HepG2 (cell line): ENCODE measurements around the gene ZSCAN2. TPM values are rescaled to one million over a fixed set of nuclear protein-coding genes. Genes with fewer than 3 reads are reported as not detected.

Source experiments
- ARNTL ChIP-seq: sonication (generic); formaldehyde crosslinking; IDR thresholded peaks from 2 replicates; pipeline ENCODE4 v1.4.0; 2020; ENCODE audit warnings: mild to moderate bottlenecking, missing genetic modification reagents
- CBX1 ChIP-seq: IDR thresholded peaks from one replicate; pipeline ENCODE4 v1.6.1; 2016; ENCODE audit warnings: antibody characterized with exemption, low read depth
- EP300 ChIP-seq, 3 experiments: sonication (generic) in 1 of 3; formaldehyde crosslinking in 1 of 3; IDR thresholded peaks; 2 replicates each; pipeline versions ENCODE4 v1.5.1 to v1.6.1; 2011 to 2020; ENCODE audit warnings: low read depth in 2 of 3, low read length in 2 of 3, borderline replicate concordance in 1 of 3, improper control_type of control experiment in 1 of 3, mild to moderate bottlenecking in 1 of 3, missing genetic modification reagents in 1 of 3, moderate library complexity in 1 of 3
- FLYWCH1 ChIP-seq: sonication (generic); formaldehyde crosslinking; IDR thresholded peaks from 2 replicates; pipeline ENCODE4 v1.8.1; 2023; ENCODE audit warnings: mild to moderate bottlenecking, missing genetic modification reagents
- MBNL3 ChIP-seq: fragments of 250-450 bp; sonication (Bioruptor Pico); conservative IDR thresholded peaks from 2 replicates; pipeline ENCODE4 v1.8.0; 2022; ENCODE audit warnings: mild to moderate bottlenecking, inconsistent platforms
- MIXL1 ChIP-seq: IDR thresholded peaks from 2 replicates; pipeline ENCODE4 v1.6.1; 2016
- MXI1 ChIP-seq: IDR thresholded peaks from 3 replicates; pipeline ENCODE4 v1.6.1; 2012; ENCODE audit warnings: low read depth, low read length, inconsistent platforms, borderline replicate concordance
- RAD21 ChIP-seq: fragments of 450-650 bp; formaldehyde crosslinking; IDR thresholded peaks from 2 replicates; pipeline ENCODE4 v1.5.0; 2020; ENCODE audit warnings: mild to moderate bottlenecking
- SAP130 ChIP-seq: IDR thresholded peaks from 2 replicates; pipeline ENCODE4 v1.6.1; 2016; ENCODE audit warnings: low read depth
- SMC3 ChIP-seq: IDR thresholded peaks from 2 replicates; pipeline ENCODE4 v1.6.1; 2011; ENCODE audit warnings: low read length, improper control_type of control experiment
- STAG1 ChIP-seq: sonication (generic); formaldehyde crosslinking; IDR thresholded peaks from 2 replicates; pipeline ENCODE4 v1.4.0; 2020; ENCODE audit warnings: missing genetic modification reagents
- ZEB1 ChIP-seq: IDR thresholded peaks from 2 replicates; pipeline ENCODE4 v1.6.1; 2012; ENCODE audit warnings: mild to moderate bottlenecking, low read depth, inconsistent platforms; ENCODE audit not compliant: insufficient replicate concordance
- ZFP37 ChIP-seq: sonication (generic); formaldehyde crosslinking; IDR thresholded peaks from 2 replicates; pipeline ENCODE4 v1.4.0; 2020; ENCODE audit warnings: missing genetic modification reagents, borderline replicate concordance
- ZNF441 ChIP-seq: sonication (generic); formaldehyde crosslinking; IDR thresholded peaks from 2 replicates; pipeline ENCODE4 v1.7.0; 2021; ENCODE audit warnings: missing genetic modification reagents, borderline replicate concordance
- ZNF546 ChIP-seq: sonication (generic); formaldehyde crosslinking; conservative IDR thresholded peaks from 2 replicates; pipeline ENCODE4 v1.8.1; 2023; ENCODE audit warnings: mild to moderate bottlenecking, missing genetic modification reagents
- ZNF773 ChIP-seq: sonication (generic); formaldehyde crosslinking; IDR thresholded peaks from 2 replicates; pipeline ENCODE4 v1.4.0; 2020; ENCODE audit warnings: missing genetic modification reagents, borderline replicate concordance
- polyA plus RNA-seq, 8 experiments: library from polyadenylated mRNA; depleted of rRNA in 3 of 8; stranded (reverse) in 7 of 8; unstranded in 1 of 8; fragments of >200 nt; fragmentation: Illumina TruSeq in 4 of 8; extraction: Trizol in 4 of 8; gene quantifications; 2 replicates each; pipeline versions ENCODE4 v1.2.1 to v1.2.3, GENCODE V29; 2011 to 2016; ENCODE audit warnings: low read depth in 4 of 8, missing spikeins in 1 of 8, mixed read lengths in 1 of 8; ENCODE audit not compliant: insufficient read depth in 1 of 8
- total RNA-seq, 5 experiments: library from RNA; depleted of rRNA; stranded (reverse); fragments of >200 nt; fragmentation: Illumina TruSeq; extraction: Trizol; gene quantifications; 2 replicates each; pipeline ENCODE4 v1.2.3, GENCODE V29; 2016; ENCODE audit warnings: low read depth in 1 of 5
- TF ChIP-seq, protein P1 (sequence below): sonication (generic); formaldehyde crosslinking; IDR thresholded peaks from 2 replicates; pipeline ENCODE4 v1.4.0; 2020; ENCODE audit warnings: missing genetic modification reagents, borderline replicate concordance
- TF ChIP-seq, protein P2 (sequence below): sonication (generic); formaldehyde crosslinking; IDR thresholded peaks from 2 replicates; pipeline ENCODE4 v1.5.0; 2020; ENCODE audit warnings: mild to moderate bottlenecking, missing genetic modification reagents, moderate library complexity
- TF ChIP-seq, protein P3 (sequence below): sonication (generic); formaldehyde crosslinking; IDR thresholded peaks from 2 replicates; pipeline ENCODE4 v1.4.0; 2020; ENCODE audit warnings: missing genetic modification reagents, borderline replicate concordance
- TF ChIP-seq, protein P4 (sequence below): sonication (generic); formaldehyde crosslinking; conservative IDR thresholded peaks from 2 replicates; pipeline ENCODE4 v1.4.0; 2020; ENCODE audit warnings: missing genetic modification reagents

ZSCAN2 gene
- total and polyA plus RNA-seq, 2 of the 13 experiments (the other 11 are each of a cell fraction or from before 2014, with no cell fraction given), result 11.4 to 21.5 TPM

DNA sequence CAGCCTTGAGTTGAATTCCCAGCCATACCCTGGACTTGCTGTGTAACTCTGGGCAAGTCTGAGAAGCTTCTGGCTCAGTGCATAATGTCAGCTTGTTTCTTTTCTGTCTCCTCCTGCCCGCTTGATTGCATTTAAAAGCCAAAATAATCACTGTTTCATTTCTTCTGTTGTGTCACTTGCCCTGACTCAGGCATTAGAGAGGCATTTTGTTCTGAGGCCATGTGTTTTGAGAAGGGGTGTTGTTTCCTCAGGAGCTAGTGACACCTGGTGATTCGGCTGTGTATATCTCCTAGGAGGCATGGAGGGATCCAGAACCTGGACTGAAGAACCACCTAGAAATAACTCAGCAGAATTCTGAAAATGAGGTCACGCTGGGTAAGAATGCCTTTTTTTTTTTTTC, 37.3 kb downstream of the ZSCAN2 start (continued):
- no peak for TF ChIP-seq ZFP37 (CRISPR knock-in tag)
- peak; percentile 66 for TF ChIP-seq SMC3
- TF ChIP-seq, protein P1, sequence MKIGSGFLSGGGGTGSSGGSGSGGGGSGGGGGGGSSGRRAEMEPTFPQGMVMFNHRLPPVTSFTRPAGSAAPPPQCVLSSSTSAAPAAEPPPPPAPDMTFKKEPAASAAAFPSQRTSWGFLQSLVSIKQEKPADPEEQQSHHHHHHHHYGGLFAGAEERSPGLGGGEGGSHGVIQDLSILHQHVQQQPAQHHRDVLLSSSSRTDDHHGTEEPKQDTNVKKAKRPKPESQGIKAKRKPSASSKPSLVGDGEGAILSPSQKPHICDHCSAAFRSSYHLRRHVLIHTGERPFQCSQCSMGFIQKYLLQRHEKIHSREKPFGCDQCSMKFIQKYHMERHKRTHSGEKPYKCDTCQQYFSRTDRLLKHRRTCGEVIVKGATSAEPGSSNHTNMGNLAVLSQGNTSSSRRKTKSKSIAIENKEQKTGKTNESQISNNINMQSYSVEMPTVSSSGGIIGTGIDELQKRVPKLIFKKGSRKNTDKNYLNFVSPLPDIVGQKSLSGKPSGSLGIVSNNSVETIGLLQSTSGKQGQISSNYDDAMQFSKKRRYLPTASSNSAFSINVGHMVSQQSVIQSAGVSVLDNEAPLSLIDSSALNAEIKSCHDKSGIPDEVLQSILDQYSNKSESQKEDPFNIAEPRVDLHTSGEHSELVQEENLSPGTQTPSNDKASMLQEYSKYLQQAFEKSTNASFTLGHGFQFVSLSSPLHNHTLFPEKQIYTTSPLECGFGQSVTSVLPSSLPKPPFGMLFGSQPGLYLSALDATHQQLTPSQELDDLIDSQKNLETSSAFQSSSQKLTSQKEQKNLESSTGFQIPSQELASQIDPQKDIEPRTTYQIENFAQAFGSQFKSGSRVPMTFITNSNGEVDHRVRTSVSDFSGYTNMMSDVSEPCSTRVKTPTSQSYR (CRISPR knock-in tag), result no peak
- TF ChIP-seq ZNF773 (CRISPR knock-in tag), result no peak
- TF ChIP-seq, protein P2, sequence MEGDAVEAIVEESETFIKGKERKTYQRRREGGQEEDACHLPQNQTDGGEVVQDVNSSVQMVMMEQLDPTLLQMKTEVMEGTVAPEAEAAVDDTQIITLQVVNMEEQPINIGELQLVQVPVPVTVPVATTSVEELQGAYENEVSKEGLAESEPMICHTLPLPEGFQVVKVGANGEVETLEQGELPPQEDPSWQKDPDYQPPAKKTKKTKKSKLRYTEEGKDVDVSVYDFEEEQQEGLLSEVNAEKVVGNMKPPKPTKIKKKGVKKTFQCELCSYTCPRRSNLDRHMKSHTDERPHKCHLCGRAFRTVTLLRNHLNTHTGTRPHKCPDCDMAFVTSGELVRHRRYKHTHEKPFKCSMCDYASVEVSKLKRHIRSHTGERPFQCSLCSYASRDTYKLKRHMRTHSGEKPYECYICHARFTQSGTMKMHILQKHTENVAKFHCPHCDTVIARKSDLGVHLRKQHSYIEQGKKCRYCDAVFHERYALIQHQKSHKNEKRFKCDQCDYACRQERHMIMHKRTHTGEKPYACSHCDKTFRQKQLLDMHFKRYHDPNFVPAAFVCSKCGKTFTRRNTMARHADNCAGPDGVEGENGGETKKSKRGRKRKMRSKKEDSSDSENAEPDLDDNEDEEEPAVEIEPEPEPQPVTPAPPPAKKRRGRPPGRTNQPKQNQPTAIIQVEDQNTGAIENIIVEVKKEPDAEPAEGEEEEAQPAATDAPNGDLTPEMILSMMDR (CRISPR knock-in tag), result peak; percentile 62
- TF ChIP-seq, protein P3, sequence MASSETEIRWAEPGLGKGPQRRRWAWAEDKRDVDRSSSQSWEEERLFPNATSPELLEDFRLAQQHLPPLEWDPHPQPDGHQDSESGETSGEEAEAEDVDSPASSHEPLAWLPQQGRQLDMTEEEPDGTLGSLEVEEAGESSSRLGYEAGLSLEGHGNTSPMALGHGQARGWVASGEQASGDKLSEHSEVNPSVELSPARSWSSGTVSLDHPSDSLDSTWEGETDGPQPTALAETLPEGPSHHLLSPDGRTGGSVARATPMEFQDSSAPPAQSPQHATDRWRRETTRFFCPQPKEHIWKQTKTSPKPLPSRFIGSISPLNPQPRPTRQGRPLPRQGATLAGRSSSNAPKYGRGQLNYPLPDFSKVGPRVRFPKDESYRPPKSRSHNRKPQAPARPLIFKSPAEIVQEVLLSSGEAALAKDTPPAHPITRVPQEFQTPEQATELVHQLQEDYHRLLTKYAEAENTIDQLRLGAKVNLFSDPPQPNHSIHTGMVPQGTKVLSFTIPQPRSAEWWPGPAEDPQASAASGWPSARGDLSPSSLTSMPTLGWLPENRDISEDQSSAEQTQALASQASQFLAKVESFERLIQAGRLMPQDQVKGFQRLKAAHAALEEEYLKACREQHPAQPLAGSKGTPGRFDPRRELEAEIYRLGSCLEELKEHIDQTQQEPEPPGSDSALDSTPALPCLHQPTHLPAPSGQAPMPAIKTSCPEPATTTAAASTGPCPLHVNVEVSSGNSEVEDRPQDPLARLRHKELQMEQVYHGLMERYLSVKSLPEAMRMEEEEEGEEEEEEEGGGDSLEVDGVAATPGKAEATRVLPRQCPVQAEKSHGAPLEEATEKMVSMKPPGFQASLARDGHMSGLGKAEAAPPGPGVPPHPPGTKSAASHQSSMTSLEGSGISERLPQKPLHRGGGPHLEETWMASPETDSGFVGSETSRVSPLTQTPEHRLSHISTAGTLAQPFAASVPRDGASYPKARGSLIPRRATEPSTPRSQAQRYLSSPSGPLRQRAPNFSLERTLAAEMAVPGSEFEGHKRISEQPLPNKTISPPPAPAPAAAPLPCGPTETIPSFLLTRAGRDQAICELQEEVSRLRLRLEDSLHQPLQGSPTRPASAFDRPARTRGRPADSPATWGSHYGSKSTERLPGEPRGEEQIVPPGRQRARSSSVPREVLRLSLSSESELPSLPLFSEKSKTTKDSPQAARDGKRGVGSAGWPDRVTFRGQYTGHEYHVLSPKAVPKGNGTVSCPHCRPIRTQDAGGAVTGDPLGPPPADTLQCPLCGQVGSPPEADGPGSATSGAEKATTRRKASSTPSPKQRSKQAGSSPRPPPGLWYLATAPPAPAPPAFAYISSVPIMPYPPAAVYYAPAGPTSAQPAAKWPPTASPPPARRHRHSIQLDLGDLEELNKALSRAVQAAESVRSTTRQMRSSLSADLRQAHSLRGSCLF (CRISPR knock-in tag), result no peak
- TF ChIP-seq MBNL3 (CRISPR knock-in tag), result no peak
- no peak for TF ChIP-seq ZNF546 (CRISPR knock-in tag)
- TF ChIP-seq ZNF441 (CRISPR knock-in tag), result 0 out of 2 replicates have a peak, but pooled peaks have one; percentile 19
- peak; percentile 49; the same call in 1 of the 3 replicates for TF ChIP-seq MXI1
- 0 out of 2 replicates have a peak, but pooled peaks have one; percentile 20 for TF ChIP-seq MIXL1 (CRISPR knock-in tag)
- no peak for TF ChIP-seq EP300 (IDR thresholded peaks at IDR 0.05; ENCODE audit: low read depth in 2 of 2, low read length in 2 of 2)
- no peak for TF ChIP-seq EP300 (CRISPR knock-in tag; IDR thresholded peaks at IDR 0.05; ENCODE audit: borderline replicate concordance)
- no peak for TF ChIP-seq ZEB1
- no peak for TF ChIP-seq CBX1
- TF ChIP-seq, protein P4, sequence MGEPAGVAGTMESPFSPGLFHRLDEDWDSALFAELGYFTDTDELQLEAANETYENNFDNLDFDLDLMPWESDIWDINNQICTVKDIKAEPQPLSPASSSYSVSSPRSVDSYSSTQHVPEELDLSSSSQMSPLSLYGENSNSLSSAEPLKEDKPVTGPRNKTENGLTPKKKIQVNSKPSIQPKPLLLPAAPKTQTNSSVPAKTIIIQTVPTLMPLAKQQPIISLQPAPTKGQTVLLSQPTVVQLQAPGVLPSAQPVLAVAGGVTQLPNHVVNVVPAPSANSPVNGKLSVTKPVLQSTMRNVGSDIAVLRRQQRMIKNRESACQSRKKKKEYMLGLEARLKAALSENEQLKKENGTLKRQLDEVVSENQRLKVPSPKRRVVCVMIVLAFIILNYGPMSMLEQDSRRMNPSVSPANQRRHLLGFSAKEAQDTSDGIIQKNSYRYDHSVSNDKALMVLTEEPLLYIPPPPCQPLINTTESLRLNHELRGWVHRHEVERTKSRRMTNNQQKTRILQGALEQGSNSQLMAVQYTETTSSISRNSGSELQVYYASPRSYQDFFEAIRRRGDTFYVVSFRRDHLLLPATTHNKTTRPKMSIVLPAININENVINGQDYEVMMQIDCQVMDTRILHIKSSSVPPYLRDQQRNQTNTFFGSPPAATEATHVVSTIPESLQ (CRISPR knock-in tag), result no peak
- peak; percentile 79 for TF ChIP-seq STAG1 (CRISPR knock-in tag)
- no peak for TF ChIP-seq SAP130 (CRISPR knock-in tag)
- no peak for TF ChIP-seq ARNTL (CRISPR knock-in tag)
- peak; percentile 47; the same call in 1 of the 2 replicates for TF ChIP-seq RAD21 (CRISPR knock-in tag)
- no peak for TF ChIP-seq FLYWCH1 (CRISPR knock-in tag)
